Panc1 (cell line): ENCODE results near the gene LRRC71.

Experiments
- CTCF ChIP-seq: fragments of 450-650 bp; IDR thresholded peaks from 2 replicates; pipeline ENCODE4 v1.5.1; 2017; ENCODE audit warnings: mild to moderate bottlenecking
- POLR2AphosphoS5 ChIP-seq: IDR thresholded peaks from 2 replicates; pipeline ENCODE4 v1.6.1; 2012; ENCODE audit warnings: mild to moderate bottlenecking, low read depth, low read length, moderate library complexity
- REST ChIP-seq, 2 experiments: IDR thresholded peaks; 2 replicates each; pipeline ENCODE4 v1.6.1; 2011 to 2012; ENCODE audit warnings: low read depth in 2 of 2, control low read depth in 1 of 2, low read length in 1 of 2, mild to moderate bottlenecking in 1 of 2, moderate library complexity in 1 of 2; ENCODE audit not compliant: insufficient read depth in 1 of 2
- SIN3A ChIP-seq: IDR thresholded peaks from 2 replicates; pipeline ENCODE4 v1.6.1; 2012; ENCODE audit warnings: low read depth, mild to moderate bottlenecking, low read length, moderate library complexity, borderline replicate concordance; ENCODE audit not compliant: insufficient read depth
- TCF7L2 ChIP-seq: IDR thresholded peaks from 2 replicates; pipeline ENCODE4 v1.6.1; 2011; ENCODE audit warnings: mild to moderate bottlenecking, low read depth, low read length, inconsistent platforms

- TF ChIP-seq CTCF (no peak), SIN3A (no peak), TCF7L2 (no peak), POLR2AphosphoS5 (no peak), REST (IDR thresholded peaks at IDR 0.05; ENCODE audit: insufficient read depth in 1 of 2, low read depth in 2 of 2, low read length in 1 of 2) (no peak)
These were observed 60.1 kb downstream of the LRRC71 start for GRCh38 chr1:156980551-156980950.
